GM12865 (cell line): ENCODE results near the gene HMGB2.

Experiments
- DNase-seq: peaks from one replicate; pipeline ENCODE4 v3.0.0; 2010; ENCODE audit warnings: low read depth
- H3K4me3 ChIP-seq: 2 replicates; pipeline ENCODE4 v1.5.1; 2011; ENCODE audit warnings: mild to moderate bottlenecking, low read depth, low read length, control low read depth
- CTCF ChIP-seq: IDR thresholded peaks from 2 replicates; pipeline ENCODE4 v1.5.1; 2011; ENCODE audit warnings: low read length, control low read depth, low read depth, inconsistent platforms; ENCODE audit not compliant: insufficient read depth; ENCODE audit errors: missing control alignments

HMGB2 gene

GRCh38 chr4:173328236-173328901, 5.8 kb downstream of the HMGB2 start:
- no peak for TF ChIP-seq CTCF
- DNase-seq = no peak
- H3K4me3 ChIP-seq = no peak overlapping the region

- no peak for TF ChIP-seq CTCF
- DNase-seq = no peak
- no peak overlapping the region for H3K4me3 ChIP-seq
Measured at GRCh38 chr4:173325007-173325736, 9.0 kb downstream of the HMGB2 start.

- DNase-seq = no peak
- H3K4me3 ChIP-seq = no peak overlapping the region
- TF ChIP-seq CTCF = no peak
Measured at GRCh38 chr4:173319696-173320095, 14.5 kb downstream of the HMGB2 start.

GRCh38 chr4:173318648-173319211, 15.4 kb downstream of the HMGB2 start:
- H3K4me3 ChIP-seq = no peak overlapping the region
- no peak for TF ChIP-seq CTCF

GRCh38 chr4:173318240-173318639, 15.9 kb downstream of the HMGB2 start:
- H3K4me3 ChIP-seq = no peak overlapping the region
- TF ChIP-seq CTCF = no peak
- no peak for DNase-seq

More at GRCh38 chr4:173318648-173319211, 15.4 kb downstream of the HMGB2 start:
- no peak for DNase-seq

- TF ChIP-seq CTCF = peak; percentile 28
- no peak for DNase-seq
Measured at GRCh38 chr4:173317004-173317403, 17.2 kb downstream of the HMGB2 start.

More at GRCh38 chr4:173317004-173317403, 17.2 kb downstream of the HMGB2 start:
- no peak overlapping the region for H3K4me3 ChIP-seq
